Gastrocnemius medialis (tissue), 4 donors: ENCODE data around the gene DHX36.

Experiments used
- POLR2A ChIP-seq, 2 donors: fragments of 450-650 bp; IDR thresholded peaks; one replicate each; pipeline ENCODE4 v1.6.1; 2017; ENCODE audit warnings: antibody characterized with exemption in 2 of 2, mild to moderate bottlenecking in 2 of 2, moderate library complexity in 2 of 2
- TF ChIP-seq, protein P1 (sequence below), 5 experiments: fragments of 450-650 bp in 3 of 5; fragments of 200-600 bp in 2 of 5; sonication (generic) in 2 of 5; IDR thresholded peaks in 4 of 5; conservative IDR thresholded peaks in 1 of 5; 1 replicate in 4 of 5; 2 replicates in 1 of 5; pipeline ENCODE4 v1.5.1; 2016 to 2019; ENCODE audit warnings: antibody characterized with exemption in 5 of 5, mild to moderate bottlenecking in 3 of 5, moderate library complexity in 3 of 5

DNA sequence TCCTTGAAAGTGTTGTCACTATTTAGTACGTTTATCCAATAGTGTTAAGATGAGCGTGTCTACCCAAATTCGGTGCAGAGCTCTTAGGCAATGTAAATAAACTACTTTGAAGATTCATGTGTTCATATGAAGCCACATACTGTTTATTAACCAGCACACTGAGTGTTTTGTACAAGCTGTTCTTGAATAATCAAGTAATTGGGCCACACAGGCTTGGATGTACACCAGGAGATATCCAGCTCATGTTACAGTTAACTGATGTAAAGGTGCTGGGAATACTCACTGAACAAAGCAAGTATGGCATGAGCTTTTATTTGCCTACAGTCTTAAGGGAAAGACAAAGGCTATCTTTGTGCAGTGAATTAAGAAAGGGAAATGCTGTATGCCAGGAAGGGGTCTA is 632 bp upstream of the DHX36 start:
- TF ChIP-seq, protein P1, sequence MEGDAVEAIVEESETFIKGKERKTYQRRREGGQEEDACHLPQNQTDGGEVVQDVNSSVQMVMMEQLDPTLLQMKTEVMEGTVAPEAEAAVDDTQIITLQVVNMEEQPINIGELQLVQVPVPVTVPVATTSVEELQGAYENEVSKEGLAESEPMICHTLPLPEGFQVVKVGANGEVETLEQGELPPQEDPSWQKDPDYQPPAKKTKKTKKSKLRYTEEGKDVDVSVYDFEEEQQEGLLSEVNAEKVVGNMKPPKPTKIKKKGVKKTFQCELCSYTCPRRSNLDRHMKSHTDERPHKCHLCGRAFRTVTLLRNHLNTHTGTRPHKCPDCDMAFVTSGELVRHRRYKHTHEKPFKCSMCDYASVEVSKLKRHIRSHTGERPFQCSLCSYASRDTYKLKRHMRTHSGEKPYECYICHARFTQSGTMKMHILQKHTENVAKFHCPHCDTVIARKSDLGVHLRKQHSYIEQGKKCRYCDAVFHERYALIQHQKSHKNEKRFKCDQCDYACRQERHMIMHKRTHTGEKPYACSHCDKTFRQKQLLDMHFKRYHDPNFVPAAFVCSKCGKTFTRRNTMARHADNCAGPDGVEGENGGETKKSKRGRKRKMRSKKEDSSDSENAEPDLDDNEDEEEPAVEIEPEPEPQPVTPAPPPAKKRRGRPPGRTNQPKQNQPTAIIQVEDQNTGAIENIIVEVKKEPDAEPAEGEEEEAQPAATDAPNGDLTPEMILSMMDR (IDR thresholded peaks at IDR 0.05 in 4 of 5, conservative IDR thresholded peaks at IDR 0.05 in 1 of 5) = no peak
- no peak for TF ChIP-seq POLR2A (IDR thresholded peaks at IDR 0.05)
